ENCODE measurements around the gene NAA16.

GRCh38 chr13:41284512-41285288 is 26.4 kb upstream of the NAA16 start:
- TF ChIP-seq CTCF (IDR thresholded peaks at IDR 0.05) (no peak), EP300 (IDR thresholded peaks at IDR 0.05) (no peak)

Measured in stomach (tissue), 4 donors.